Activated T-cell treated with anti-CD3 and anti-CD28 coated beads, Interleukin-2, amount 50 U/mL, for 4 hours (primary cell): Measurements from ENCODE around the gene SYTL4. TPM values are rescaled to one million over a fixed set of nuclear protein-coding genes. Genes with fewer than 3 reads are reported as not detected.

Experiments used
- ATAC-seq, 2 donors: fragments of 200-7000 bp; cut with Tn5 transposase; one replicate each; pipeline ENCODE4 v1.10.0; 2021
- DNase-seq: peaks from one replicate; pipeline ENCODE4 v3.0.0-alpha.2; 2020
- H3K27me3 Mint-ChIP-seq: one replicate; pipeline ENCODE4 v1.8.0; 2021; ENCODE audit warnings: low read depth, mixed read lengths
- H3K36me3 Mint-ChIP-seq: one replicate; pipeline ENCODE4 v1.8.0; 2022; ENCODE audit warnings: mixed read lengths; ENCODE audit not compliant: insufficient read depth
- H3K4me1 Mint-ChIP-seq: one replicate; pipeline ENCODE4 v1.8.0; 2021; ENCODE audit warnings: low read depth, mixed read lengths
- H3K4me3 Mint-ChIP-seq: one replicate; pipeline ENCODE4 v1.8.0; 2021; ENCODE audit warnings: mild to moderate bottlenecking, moderate library complexity, mixed read lengths
- H3K9me3 Mint-ChIP-seq: one replicate; pipeline ENCODE4 v1.8.0; 2021; ENCODE audit warnings: mixed read lengths
- total RNA-seq, 3 donors: library from RNA; stranded (reverse); gene quantifications; one replicate each; pipeline ENCODE4 v1.2.1, GENCODE V29; 2021

Gene SYTL4
- total RNA-seq, 3 donors from 2014 or later, result 0.08 to 0.13 (median 0.11) TPM

GRCh38 chrX:100647739-100648138 is 84.2 kb downstream of the SYTL4 start:
- Mint-ChIP-seq H3K4me3 (no peak overlapping the region), H3K27me3 (peaks cover 11% of the 10 kb centered on the region), H3K9me3 (no peaks in the 10 kb centered on the region), H3K36me3 (no peaks in the 10 kb centered on the region), H3K4me1 (no peaks in the 10 kb centered on the region)
- ATAC-seq, result no peak
- no peak for DNase-seq

- H3K4me3 Mint-ChIP-seq, result no peak overlapping the region
- H3K36me3 Mint-ChIP-seq, result no peaks in the 10 kb centered on the region
- no peaks in the 10 kb centered on the region for H3K4me1 Mint-ChIP-seq
- no peaks in the 10 kb centered on the region for H3K9me3 Mint-ChIP-seq
- peaks cover 11% of the 10 kb centered on the region for H3K27me3 Mint-ChIP-seq
- ATAC-seq, result no peak
- no peak for DNase-seq
These were observed 84.8 kb downstream of the SYTL4 start for GRCh38 chrX:100647095-100647494.

GRCh38 chrX:100645106-100645505 is 86.8 kb downstream of the SYTL4 start:
- Mint-ChIP-seq H3K9me3 (no peaks in the 10 kb centered on the region), H3K27me3 (peaks cover 18% of the 10 kb centered on the region), H3K36me3 (no peaks in the 10 kb centered on the region), H3K4me3 (no peak overlapping the region), H3K4me1 (no peaks in the 10 kb centered on the region)
- ATAC-seq (no peak), DNase-seq (no peak)

GRCh38 chrX:100643956-100644860 is 87.7 kb downstream of the SYTL4 start, which contains the start of gene SRPX2:
TSS of gene SRPX2 (plus strand) at chrX:100644199. CDS start at chrX:100646323, 2,124 bp downstream.
- H3K4me3 Mint-ChIP-seq, result no peak within 1 kb of the TSS
- peak in 1 of 2 donors; percentile 38 for ATAC-seq
- H3K27me3 Mint-ChIP-seq, result peaks cover 22% of the 10 kb centered on the region

GRCh38 chrX:100643212-100643611 is 88.7 kb downstream of the SYTL4 start:
- Mint-ChIP-seq H3K4me1 (no peaks in the 10 kb centered on the region), H3K36me3 (no peaks in the 10 kb centered on the region), H3K9me3 (no peaks in the 10 kb centered on the region), H3K27me3 (peaks cover 22% of the 10 kb centered on the region), H3K4me3 (no peak overlapping the region)
- ATAC-seq, result no peak
- DNase-seq, result no peak

More at GRCh38 chrX:100643956-100644860, 87.7 kb downstream of the SYTL4 start, which contains the start of gene SRPX2:
- Mint-ChIP-seq H3K4me1 (no peaks in the 10 kb centered on the region), H3K9me3 (no peaks in the 10 kb centered on the region), H3K36me3 (no peaks in the 10 kb centered on the region)
- no peak for DNase-seq

- H3K4me1 Mint-ChIP-seq, result no peaks in the 10 kb centered on the region
- H3K4me3 Mint-ChIP-seq, result no peak overlapping the region
- peaks cover 22% of the 10 kb centered on the region for H3K27me3 Mint-ChIP-seq
- H3K36me3 Mint-ChIP-seq, result no peaks in the 10 kb centered on the region
- no peaks in the 10 kb centered on the region for H3K9me3 Mint-ChIP-seq
- ATAC-seq, result no peak
- DNase-seq, result no peak
These were observed 89.6 kb downstream of the SYTL4 start for GRCh38 chrX:100642290-100642689.

GRCh38 chrX:100636321-100636991 is 95.5 kb downstream of the SYTL4 start, which contains the start of gene TSPAN6:
TSS of gene TSPAN6 (minus strand) at chrX:100636806. CDS start at chrX:100636694, 112 bp downstream.
- DNase-seq (peak; percentile 61), ATAC-seq (peak; percentile 99 to 100)
- Mint-ChIP-seq H3K4me1 (peaks cover 7% of the 10 kb centered on the region), H3K27me3 (peaks cover 7% of the 10 kb centered on the region), H3K9me3 (no peaks in the 10 kb centered on the region), H3K36me3 (no peaks in the 10 kb centered on the region), H3K4me3 (peak within 1 kb of the TSS; percentile 81)

GRCh38 chrX:100635989-100636320 is 96.0 kb downstream of the SYTL4 start:
- Mint-ChIP-seq H3K4me3 (peak overlapping the region; percentile 81), H3K9me3 (no peaks in the 10 kb centered on the region), H3K36me3 (no peaks in the 10 kb centered on the region), H3K27me3 (peaks cover 6% of the 10 kb centered on the region), H3K4me1 (peaks cover 7% of the 10 kb centered on the region)
- DNase-seq (no peak), ATAC-seq (no peak)

- no peaks in the 10 kb centered on the region for H3K9me3 Mint-ChIP-seq
- peaks cover 4% of the 10 kb centered on the region for H3K27me3 Mint-ChIP-seq
- peaks cover 7% of the 10 kb centered on the region for H3K4me1 Mint-ChIP-seq
- H3K36me3 Mint-ChIP-seq, result no peaks in the 10 kb centered on the region
- no peak for DNase-seq
- H3K4me3 Mint-ChIP-seq, result no peak overlapping the region
- no peak for ATAC-seq
These were observed 96.9 kb downstream of the SYTL4 start for GRCh38 chrX:100635040-100635439.

- no peak for ATAC-seq
- H3K27me3 Mint-ChIP-seq, result no peaks in the 10 kb centered on the region
These were observed 105.9 kb downstream of the SYTL4 start for GRCh38 chrX:100625985-100626491.

More at GRCh38 chrX:100625985-100626491, 105.9 kb downstream of the SYTL4 start:
- DNase-seq, result no peak
- Mint-ChIP-seq H3K9me3 (no peaks in the 10 kb centered on the region), H3K4me1 (peaks cover 7% of the 10 kb centered on the region), H3K36me3 (no peaks in the 10 kb centered on the region), H3K4me3 (no peak overlapping the region)

Other genes with a start within 250 kb of the SYTL4 start
- not detected for gene TNMD, start 147.2 kb downstream of the SYTL4 start, total RNA-seq
- gene TSPAN6, start 95.3 kb downstream of the SYTL4 start, total RNA-seq, result 1 to 10 TPM; 1.7 to 2.2 (median 2.0) TPM
- gene SRPX2, start 87.9 kb downstream of the SYTL4 start, total RNA-seq, result not detected
- gene CSTF2, start 88.3 kb upstream of the SYTL4 start, total RNA-seq, result 10 to 100 TPM; 79.5 to 86.6 (median 84.1) TPM
- not detected for gene NOX1, start 142.2 kb upstream of the SYTL4 start, total RNA-seq
- gene XKRX, start 196.8 kb upstream of the SYTL4 start, total RNA-seq, result under 1 TPM; 0.08 to 0.16 (median 0.14) TPM
- not detected for gene ARL13A, start 237.6 kb upstream of the SYTL4 start, total RNA-seq